Large intestine (tissue), 3 donors: ENCODE results near the gene AOX1. TPM values are rescaled to one million over a fixed set of nuclear protein-coding genes. Genes with fewer than 3 reads are reported as not detected.
"Not testable (repeated sequence)": the region's sequence is repeated elsewhere in the genome, so short reads cannot be mapped to it uniquely, and the experiment has no call there.

Experiments
- DNase-seq, 2 donors: peaks; one replicate each; pipeline versions ENCODE4 v3.0.0 to v3.0.0-alpha.2; 2013
- H3K27ac ChIP-seq: one replicate; pipeline ENCODE4 v1.5.1; 2013; ENCODE audit warnings: low read length
- H3K27me3 ChIP-seq: 2 replicates; pipeline ENCODE4 v1.6.1; 2013; ENCODE audit warnings: low read length; ENCODE audit not compliant: control insufficient read depth, insufficient read depth
- H3K36me3 ChIP-seq: 2 replicates; pipeline ENCODE4 v1.6.1; 2013; ENCODE audit warnings: low read length; ENCODE audit not compliant: control insufficient read depth, insufficient read depth
- H3K4me1 ChIP-seq: one replicate; pipeline ENCODE4 v1.6.1; 2013; ENCODE audit warnings: low read length; ENCODE audit not compliant: control insufficient read depth, insufficient read depth
- H3K4me3 ChIP-seq: one replicate; pipeline ENCODE4 v1.5.1; 2013; ENCODE audit warnings: low read length
- H3K9me3 ChIP-seq: one replicate; pipeline ENCODE4 v1.6.1; 2013; ENCODE audit warnings: mild to moderate bottlenecking, low read depth, low read length, moderate library complexity; ENCODE audit not compliant: control insufficient read depth
- WGBS: methylation state at CpG from one replicate; pipeline ENCODE4 v1.1.5; 2013; ENCODE audit warnings: low lambda C conversion rate; ENCODE audit not compliant: insufficient coverage; 5-methylcytosine and 5-hydroxymethylcytosine counted together
- polyA plus RNA-seq: library from polyadenylated mRNA; unstranded; fragments of 120-200 nt; gene quantifications from one replicate; pipeline ENCODE4 v1.2.1, GENCODE V29; 2013

The AOX1 gene
- polyA plus RNA-seq, 1 donor: 6.4 TPM

DNA sequence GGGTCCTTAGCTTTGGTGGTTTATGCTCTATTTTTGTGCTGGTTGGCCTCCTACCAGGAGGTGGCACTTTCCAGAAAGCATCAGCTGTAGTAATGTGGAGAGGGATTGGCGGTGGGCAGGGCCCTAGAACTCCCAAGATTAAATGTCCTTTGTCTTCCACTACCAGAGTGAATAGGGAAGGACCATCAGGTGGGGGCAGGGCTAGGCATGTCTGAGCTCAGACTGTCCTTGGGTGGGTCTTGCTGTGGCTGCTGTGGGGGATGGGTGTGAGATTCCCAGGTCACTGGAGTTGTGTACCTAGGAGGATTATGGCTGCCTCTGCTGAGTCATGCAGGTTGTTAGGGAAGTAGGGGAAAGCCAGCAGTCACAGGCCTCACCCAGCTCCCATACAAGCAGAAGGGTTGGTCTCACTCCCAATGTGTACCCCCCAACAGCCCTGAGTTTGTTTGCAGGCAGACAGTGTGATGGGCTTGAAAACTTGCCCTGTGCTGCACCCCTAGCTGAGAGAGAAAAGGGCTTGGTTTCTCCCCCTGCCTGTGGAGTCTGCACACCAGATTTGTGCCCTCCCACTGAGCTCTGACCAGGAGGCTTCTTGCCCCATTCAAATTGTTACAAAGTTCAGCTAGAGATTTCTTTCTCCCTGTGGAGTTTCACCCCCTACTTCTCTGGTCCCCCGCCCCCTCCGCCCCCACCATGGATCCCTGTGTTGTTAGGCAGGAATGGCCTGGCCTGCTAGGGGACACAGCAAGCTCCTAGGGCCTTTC lies 62.9 kb downstream of the AOX1 start:
- H3K27me3 ChIP-seq, H3K9me3 ChIP-seq, H3K4me3 ChIP-seq, H3K36me3 ChIP-seq: not testable (repeated sequence)
- no CpG with 5 or more reads among the region's 3 CpGs for WGBS
- Histone ChIP-seq H3K4me1 (peaks cover 11% of the 10 kb centered on the region), H3K27ac (peak overlapping the region; percentile 73)
- peak; percentile 51 to 89 for DNase-seq

DNA sequence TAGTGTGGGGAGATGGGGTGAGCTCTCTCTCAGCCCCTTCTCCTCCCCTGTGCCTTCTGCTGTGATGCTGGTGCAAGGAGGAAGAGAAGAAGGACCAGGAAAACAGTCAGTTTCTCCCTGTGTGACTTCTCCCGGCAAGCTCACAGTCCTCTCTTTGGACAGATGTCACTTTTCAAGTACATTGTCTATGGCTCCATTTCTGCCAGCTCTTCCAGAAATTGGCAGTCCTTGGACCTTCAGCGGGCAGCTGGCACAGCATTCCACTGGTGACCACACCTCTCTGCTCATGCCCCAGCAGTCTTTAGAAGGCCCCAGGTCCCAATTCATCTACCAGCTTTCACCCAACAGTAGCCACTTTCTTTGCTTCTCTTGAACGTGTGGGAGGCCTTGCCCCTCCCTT lies 63.9 kb downstream of the AOX1 start:
- Histone ChIP-seq H3K27ac (no peak overlapping the region), H3K27me3 (no peaks in the 10 kb centered on the region), H3K36me3 (no peaks in the 10 kb centered on the region), H3K4me3 (no peak overlapping the region), H3K4me1 (peaks cover 11% of the 10 kb centered on the region), H3K9me3 (no peaks in the 10 kb centered on the region)
- no CpG with 5 or more reads among the region's 3 CpGs for WGBS
- no peak for DNase-seq

DNA sequence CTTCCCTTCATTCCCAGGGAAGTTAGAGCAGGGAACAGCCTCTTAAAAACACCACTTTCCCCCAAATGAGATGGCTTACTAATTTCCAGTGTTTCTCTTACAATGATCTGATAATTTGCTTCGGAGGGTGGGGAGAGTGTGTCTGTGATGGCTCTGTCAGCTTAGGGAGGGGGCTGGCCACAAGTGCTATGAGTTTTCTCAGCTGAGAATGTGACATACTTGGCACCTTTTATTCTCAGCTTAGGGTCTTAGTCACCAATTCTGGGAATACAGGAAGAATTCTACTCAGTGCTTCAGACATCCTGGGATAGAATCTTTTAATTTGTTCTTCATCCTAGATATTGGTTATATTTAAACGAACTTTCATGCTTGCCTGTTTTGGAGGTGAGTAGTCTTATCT lies 64.4 kb downstream of the AOX1 start:
- Histone ChIP-seq H3K27me3 (no peaks in the 10 kb centered on the region), H3K27ac (no peak overlapping the region), H3K4me3 (no peak overlapping the region), H3K4me1 (peaks cover 11% of the 10 kb centered on the region), H3K36me3 (no peaks in the 10 kb centered on the region), H3K9me3 (no peaks in the 10 kb centered on the region)
- no peak for DNase-seq
- WGBS: 90% methylated on average over 2 of the region's 2 CpGs

DNA sequence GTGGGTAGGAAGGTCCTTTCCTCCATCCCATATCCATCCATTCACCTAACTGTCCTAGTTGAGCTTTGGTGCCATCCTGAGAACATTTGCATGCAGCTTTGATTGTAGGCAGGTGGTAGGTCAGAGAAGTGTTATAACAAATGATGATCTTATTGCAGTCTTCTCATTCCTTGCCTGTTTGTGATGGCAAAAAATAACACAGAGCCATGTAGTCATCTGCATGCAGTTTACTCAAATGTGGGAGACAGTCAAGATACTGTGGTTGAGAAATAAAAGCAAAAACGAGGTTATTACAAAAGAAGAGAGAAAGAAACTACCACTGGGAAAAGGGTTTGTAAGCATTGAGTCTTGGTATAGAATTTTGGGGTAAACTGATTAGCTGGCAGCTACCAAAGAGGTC lies 66.3 kb downstream of the AOX1 start:
- Histone ChIP-seq H3K4me3 (no peak overlapping the region), H3K9me3 (no peaks in the 10 kb centered on the region), H3K36me3 (no peaks in the 10 kb centered on the region), H3K27me3 (no peaks in the 10 kb centered on the region), H3K27ac (no peak overlapping the region), H3K4me1 (peaks cover 11% of the 10 kb centered on the region)
- DNase-seq: no peak
- WGBS: 80% methylated on average over 1 of the region's 1 CpG

DNA sequence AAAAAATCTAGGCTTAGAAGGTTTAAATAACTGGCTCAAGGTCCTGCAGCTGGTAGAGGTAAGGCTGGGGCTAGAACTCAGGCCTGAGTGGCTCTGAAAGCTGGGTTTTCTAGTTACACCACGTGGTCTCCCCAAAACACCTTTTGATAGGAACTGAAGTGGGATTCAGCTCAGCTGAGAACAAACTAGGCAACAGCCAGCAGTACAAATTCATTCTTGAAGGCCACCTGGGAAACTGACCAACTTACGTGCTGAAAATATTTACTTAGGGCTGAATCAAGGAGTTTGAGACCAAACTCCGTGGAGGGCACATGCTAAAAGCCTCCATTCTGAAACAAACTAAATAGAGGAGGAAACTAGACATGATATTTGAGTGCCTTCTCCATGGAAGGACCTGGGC lies 67.2 kb downstream of the AOX1 start:
- H3K9me3 ChIP-seq: no peaks in the 10 kb centered on the region
- no peak for DNase-seq
- H3K36me3 ChIP-seq: no peaks in the 10 kb centered on the region
- no peaks in the 10 kb centered on the region for H3K27me3 ChIP-seq
- no peak overlapping the region for H3K4me3 ChIP-seq
- 80% methylated on average over 1 of the region's 3 CpGs for WGBS
- peaks cover 11% of the 10 kb centered on the region for H3K4me1 ChIP-seq
- no peak overlapping the region for H3K27ac ChIP-seq

DNA sequence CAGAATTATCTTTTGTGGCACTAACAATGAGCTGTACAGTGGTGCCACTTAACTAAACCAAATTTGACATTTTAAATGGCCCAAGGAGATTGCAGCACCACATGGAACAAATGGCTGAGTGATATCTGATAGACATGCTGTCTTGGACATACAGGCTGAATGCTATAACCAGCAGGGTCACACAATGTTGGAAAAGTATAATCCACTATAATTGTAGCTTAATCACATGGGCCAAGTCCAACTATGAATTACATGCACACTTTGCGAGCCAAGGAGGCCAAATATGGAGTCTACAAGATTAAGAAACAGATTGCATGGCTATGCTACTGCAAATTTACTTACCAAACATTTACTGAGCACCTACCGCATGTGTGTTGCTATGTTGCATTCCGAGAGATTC lies 69.0 kb downstream of the AOX1 start:
- H3K36me3 ChIP-seq: no peaks in the 10 kb centered on the region
- H3K4me1 ChIP-seq: peaks cover 7% of the 10 kb centered on the region
- H3K4me3 ChIP-seq: no peak overlapping the region
- no peaks in the 10 kb centered on the region for H3K27me3 ChIP-seq
- no peak for DNase-seq
- WGBS: no CpG with 5 or more reads among the region's 3 CpGs
- no peak overlapping the region for H3K27ac ChIP-seq
- H3K9me3 ChIP-seq: no peaks in the 10 kb centered on the region

DNA sequence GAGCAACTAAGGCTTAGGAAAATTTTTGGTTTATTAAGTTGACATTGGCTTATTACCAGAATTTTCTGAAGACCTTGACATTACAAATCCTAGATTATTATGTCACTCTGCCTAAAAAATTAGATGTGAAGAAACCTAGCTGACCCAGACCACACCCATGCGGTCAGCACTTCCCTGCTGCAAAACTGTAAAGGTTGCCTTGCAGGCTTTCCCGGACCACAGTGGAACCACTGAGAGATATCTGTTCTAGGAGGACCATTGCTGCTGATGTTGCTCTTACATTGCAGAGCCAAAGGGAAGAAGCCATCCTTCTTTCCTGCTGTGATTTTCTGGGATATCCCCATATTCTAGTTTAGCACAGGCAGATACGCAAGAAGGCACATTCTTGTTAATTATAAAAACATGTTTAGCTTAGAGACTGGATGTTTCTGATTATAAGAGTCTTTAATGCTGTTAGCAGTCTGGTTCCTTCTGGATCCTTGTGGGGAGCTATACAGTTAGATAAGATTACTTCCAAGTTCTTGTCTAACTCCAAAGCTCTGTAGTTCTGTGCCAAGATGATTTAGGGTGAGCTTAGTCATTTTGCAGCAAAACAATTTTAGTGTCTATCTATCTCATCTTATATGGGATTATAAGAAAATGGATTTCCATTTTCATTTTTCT lies 70.2 kb downstream of the AOX1 start:
- no CpG with 5 or more reads among the region's 3 CpGs for WGBS
- H3K27ac ChIP-seq: no peak overlapping the region
- DNase-seq: no peak
- no peaks in the 10 kb centered on the region for H3K27me3 ChIP-seq
- no peaks in the 10 kb centered on the region for H3K9me3 ChIP-seq
- no peak overlapping the region for H3K4me3 ChIP-seq
- peaks cover 7% of the 10 kb centered on the region for H3K4me1 ChIP-seq
- no peaks in the 10 kb centered on the region for H3K36me3 ChIP-seq

DNA sequence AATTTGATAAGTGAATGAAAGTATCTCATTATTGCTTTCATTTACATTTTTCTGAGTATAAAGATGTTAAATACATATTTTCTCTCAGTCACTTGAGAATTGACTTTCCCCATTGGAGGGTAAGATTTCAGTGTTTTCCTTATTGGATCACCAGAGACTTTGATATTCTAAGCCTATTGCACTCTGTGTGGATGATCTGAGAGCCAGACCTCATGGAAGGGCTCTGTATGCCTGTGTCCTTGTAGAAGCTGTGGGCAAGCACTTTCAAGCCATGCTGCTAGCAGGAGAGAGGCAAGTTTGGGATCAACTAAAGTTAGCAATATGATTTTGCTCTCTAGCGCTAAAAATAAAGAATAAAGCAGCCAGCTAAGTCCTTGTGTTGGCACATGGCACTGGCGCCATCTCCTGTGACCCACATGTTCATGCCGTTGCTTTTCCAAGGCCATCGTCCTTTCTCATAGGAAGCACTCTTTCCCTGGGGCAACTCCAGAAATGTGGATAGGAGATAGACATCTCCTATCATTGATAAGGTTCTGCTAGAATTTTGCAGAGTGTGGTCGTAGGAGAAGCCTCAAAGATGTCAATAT lies 72.6 kb downstream of the AOX1 start:
- 81% methylated on average over 4 of the region's 5 CpGs for WGBS
- no peak overlapping the region for H3K27ac ChIP-seq

DNA sequence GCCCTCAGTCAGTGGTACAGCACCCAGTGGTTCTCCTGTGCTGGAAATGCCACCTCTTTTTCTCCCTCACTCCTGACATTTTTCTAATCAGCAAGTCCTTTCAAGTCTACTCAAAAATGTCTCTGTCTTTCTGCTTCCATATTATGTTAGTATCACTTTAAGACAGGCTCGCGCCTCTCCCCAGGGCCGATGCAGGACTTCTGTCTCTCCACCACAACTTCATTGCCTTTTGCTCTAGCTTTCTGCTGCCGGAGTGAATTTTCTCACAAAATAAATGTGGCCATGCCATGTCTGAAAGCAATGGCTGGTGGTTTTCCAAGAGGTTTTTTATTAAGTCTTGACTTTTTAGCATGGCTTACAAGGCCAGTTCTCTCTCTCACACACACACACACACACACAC lies 73.6 kb downstream of the AOX1 start:
- no peak overlapping the region for H3K27ac ChIP-seq
- H3K27me3 ChIP-seq: no peaks in the 10 kb centered on the region
- no peak for DNase-seq
- no CpG with 5 or more reads among the region's 4 CpGs for WGBS
- no peak overlapping the region for H3K4me3 ChIP-seq
- no peaks in the 10 kb centered on the region for H3K9me3 ChIP-seq
- no peaks in the 10 kb centered on the region for H3K36me3 ChIP-seq
- H3K4me1 ChIP-seq: no peaks in the 10 kb centered on the region

More for the DNA sequence above, 72.6 kb downstream of the AOX1 start:
- H3K9me3 ChIP-seq: no peaks in the 10 kb centered on the region
- peak in 1 of 2 donors; percentile 12 for DNase-seq
- H3K4me1 ChIP-seq: peaks cover 1% of the 10 kb centered on the region
- no peaks in the 10 kb centered on the region for H3K27me3 ChIP-seq
- H3K4me3 ChIP-seq: no peak overlapping the region
- H3K36me3 ChIP-seq: no peaks in the 10 kb centered on the region

DNA sequence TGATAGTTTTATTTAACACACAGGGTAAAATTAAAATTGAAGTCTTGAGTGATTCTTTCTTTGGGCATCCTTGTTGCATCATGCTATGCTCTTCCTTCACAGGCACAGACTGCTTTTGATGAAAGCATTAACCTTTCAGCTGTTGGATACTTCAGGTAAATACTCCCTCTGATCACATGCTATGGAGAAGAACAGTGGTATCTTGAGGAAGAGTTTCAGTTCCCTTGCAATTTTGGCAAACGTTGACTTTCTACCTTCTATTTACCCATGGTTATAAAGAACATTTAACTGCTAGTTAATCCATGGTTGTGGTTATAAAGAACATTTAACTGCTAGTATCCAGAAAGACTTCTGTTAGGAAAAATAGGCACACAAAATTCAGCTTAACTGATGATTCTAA lies 75.7 kb downstream of the AOX1 start:
- H3K4me1 ChIP-seq: no peaks in the 10 kb centered on the region
- WGBS: no CpG with 5 or more reads among the region's 1 CpG
- no peaks in the 10 kb centered on the region for H3K27me3 ChIP-seq
- H3K27ac ChIP-seq: no peak overlapping the region
- H3K9me3 ChIP-seq: no peaks in the 10 kb centered on the region
- DNase-seq: no peak
- no peak overlapping the region for H3K4me3 ChIP-seq
- H3K36me3 ChIP-seq: no peaks in the 10 kb centered on the region
